B cell (primary cell): ENCODE results near the gene SRRM5. TPM values are rescaled to one million over a fixed set of nuclear protein-coding genes. Genes with fewer than 3 reads are reported as not detected.
A peak's percentile ranks its signal among the peaks of the same experiment; 100 is the strongest.

Experiments
- ATAC-seq: fragments of 200-7000 bp; cut with Tn5 transposase; one replicate; pipeline ENCODE4 v1.10.0; 2021; ENCODE audit warnings: low read depth, mild to moderate bottlenecking, moderate number of reproducible peaks, moderate library complexity
- CTCF ChIA-PET: fragments of 350-600 bp; sonication (Branson Sonifier 250); formaldehyde crosslinking; loops from one replicate; lab custom pipeline; 2021; ENCODE audit warnings: antibody characterized with exemption, inconsistent platforms; lab: Charles Lee
- POLR2A ChIA-PET: fragments of 350-600 bp; sonication (Branson Sonifier 250); formaldehyde crosslinking; loops from one replicate; lab custom pipeline; 2021; ENCODE audit warnings: antibody characterized with exemption; lab: Charles Lee
- DNase-seq: peaks from one replicate; pipeline ENCODE4 v3.0.0; 2013
- H2AFZ ChIP-seq: 2 replicates; pipeline ENCODE4 v1.6.1; 2012; ENCODE audit warnings: mild to moderate bottlenecking, low read depth, low read length; ENCODE audit not compliant: insufficient read depth, poor library complexity, severe bottlenecking
- H3K27ac ChIP-seq, 2 donors: 1 replicate in 1 of 2; 2 replicates in 1 of 2; pipeline ENCODE4 v1.5.1; 2012 to 2013; ENCODE audit warnings: low read length in 2 of 2, mild to moderate bottlenecking in 2 of 2, moderate library complexity in 1 of 2
- H3K27me3 ChIP-seq, 4 experiments: fragments of 200-600 bp in 1 of 4; sonication (generic) in 1 of 4; replicated peaks in 1 of 4; 1 replicate in 2 of 4; 2 replicates in 2 of 4; pipeline versions ENCODE4 v1.6.1 to v1.7.0; 2013 to 2016; ENCODE audit warnings: low read length in 3 of 4, mild to moderate bottlenecking in 2 of 4, mixed read lengths in 1 of 4, moderate library complexity in 1 of 4; ENCODE audit not compliant: insufficient read depth in 4 of 4, control insufficient read depth in 3 of 4; ENCODE audit errors: control extremely low read depth in 1 of 4
- H3K36me3 ChIP-seq, 2 experiments: replicated peaks in 1 of 2; 1 replicate in 1 of 2; 2 replicates in 1 of 2; pipeline versions ENCODE4 v1.6.1 to v1.7.1; 2013; ENCODE audit warnings: low read length in 1 of 2; ENCODE audit not compliant: insufficient read depth in 2 of 2, control insufficient read depth in 1 of 2; ENCODE audit errors: control extremely low read depth in 1 of 2, extremely low read depth in 1 of 2
- H3K4me1 ChIP-seq, 2 donors: fragments of 200-600 bp in 1 of 2; sonication (generic) in 1 of 2; 1 replicate in 1 of 2; 2 replicates in 1 of 2; pipeline versions ENCODE4 v1.5.1 to v1.6.1; 2013 to 2017; ENCODE audit warnings: low read length in 2 of 2; ENCODE audit not compliant: control insufficient read depth in 2 of 2, insufficient read depth in 2 of 2
- H3K4me2 ChIP-seq: replicated peaks from 2 replicates; pipeline ENCODE3; 2012; ENCODE audit warnings: mild to moderate bottlenecking, low read depth, low read length; ENCODE audit not compliant: poor library complexity, severe bottlenecking
- H3K4me3 ChIP-seq, 5 experiments: fragments of 200-600 bp in 1 of 5; sonication (generic) in 1 of 5; 1 replicate in 3 of 5; 2 replicates in 2 of 5; pipeline versions ENCODE4 v1.5.1 to v1.7.0; 2011 to 2016; ENCODE audit warnings: low read length in 4 of 5, mild to moderate bottlenecking in 4 of 5, low read depth in 2 of 5, control low read depth in 1 of 5, moderate library complexity in 1 of 5; ENCODE audit not compliant: insufficient read depth in 1 of 5; ENCODE audit errors: control extremely low read depth in 1 of 5, extremely low read depth in 1 of 5
- H3K79me2 ChIP-seq: fragments of 200-600 bp; sonication (generic); one replicate; pipeline ENCODE4 v1.6.0; 2016; ENCODE audit warnings: low read length; ENCODE audit not compliant: control insufficient read depth, insufficient read depth
- H3K9ac ChIP-seq: fragments of 200-600 bp; sonication (generic); 2 replicates; pipeline ENCODE4 v1.6.1; 2017; ENCODE audit warnings: mild to moderate bottlenecking, low read length, moderate library complexity
- H3K9me3 ChIP-seq, 3 donors: one replicate each; pipeline versions ENCODE4 v1.6.1 to v1.7.1; 2013; ENCODE audit warnings: low read length in 2 of 3; ENCODE audit not compliant: control insufficient read depth in 2 of 3, insufficient read depth in 1 of 3; ENCODE audit errors: control extremely low read depth in 1 of 3
- H4K20me1 ChIP-seq: 2 replicates; pipeline ENCODE4 v1.6.0; 2012; ENCODE audit warnings: mild to moderate bottlenecking, low read length; ENCODE audit not compliant: insufficient read depth, control insufficient read depth, poor library complexity, severe bottlenecking
- H3K27ac Mint-ChIP-seq: one replicate; pipeline ENCODE4 v1.8.0; 2021; ENCODE audit warnings: mixed read lengths
- H3K27me3 Mint-ChIP-seq: one replicate; pipeline ENCODE4 v1.8.0; 2021; ENCODE audit warnings: mixed read lengths
- H3K4me1 Mint-ChIP-seq: one replicate; pipeline ENCODE4 v1.8.0; 2021; ENCODE audit warnings: mixed read lengths
- H3K4me3 Mint-ChIP-seq: one replicate; pipeline ENCODE4 v1.8.0; 2021; ENCODE audit warnings: mixed read lengths
- H3K9me3 Mint-ChIP-seq: one replicate; pipeline ENCODE4 v1.8.0; 2022; ENCODE audit warnings: mixed read lengths; ENCODE audit not compliant: insufficient read depth
- CTCF ChIP-seq: fragments of 200-600 bp; IDR thresholded peaks from one replicate; pipeline ENCODE4 v1.8.0; 2022; ENCODE audit warnings: antibody characterized with exemption, mild to moderate bottlenecking
- EZH2 ChIP-seq: IDR thresholded peaks from 2 replicates; pipeline ENCODE4 v1.6.1; 2012; ENCODE audit warnings: borderline replicate concordance, low read depth, mild to moderate bottlenecking, moderate library complexity, low read length; ENCODE audit not compliant: insufficient read depth, poor library complexity, severe bottlenecking
- WGBS: methylation state at CpG from one replicate; pipeline ENCODE4 v1.1.5; 2013; ENCODE audit warnings: missing lambda C conversion rate; ENCODE audit not compliant: insufficient coverage; 5-methylcytosine and 5-hydroxymethylcytosine counted together
- intact Hi-C: fragments of 100-400 bp; cut with micrococcal nuclease; formaldehyde crosslinking; loops from one replicate; pipeline ENCODE4 v1.10.0; 2022
- polyA plus RNA-seq: library from polyadenylated mRNA; depleted of rRNA; stranded (reverse); fragments of >200 nt; gene quantifications from 2 replicates; pipeline ENCODE4 v1.2.3, GENCODE V29; 2012
- total RNA-seq, 2 donors: library from RNA; stranded (reverse); fragments of 120-200 nt in 1 of 2; gene quantifications; 1 replicate in 1 of 2; 2 replicates in 1 of 2; pipeline versions ENCODE4 v1.2.3 to v1.2.4, GENCODE V29; 2013 to 2022

SRRM5 gene
- total and polyA plus RNA-seq, 2 donors (not counting 1 experiment from before 2014, with no cell fraction given), result 0.64 to 1.4 TPM

DNA sequence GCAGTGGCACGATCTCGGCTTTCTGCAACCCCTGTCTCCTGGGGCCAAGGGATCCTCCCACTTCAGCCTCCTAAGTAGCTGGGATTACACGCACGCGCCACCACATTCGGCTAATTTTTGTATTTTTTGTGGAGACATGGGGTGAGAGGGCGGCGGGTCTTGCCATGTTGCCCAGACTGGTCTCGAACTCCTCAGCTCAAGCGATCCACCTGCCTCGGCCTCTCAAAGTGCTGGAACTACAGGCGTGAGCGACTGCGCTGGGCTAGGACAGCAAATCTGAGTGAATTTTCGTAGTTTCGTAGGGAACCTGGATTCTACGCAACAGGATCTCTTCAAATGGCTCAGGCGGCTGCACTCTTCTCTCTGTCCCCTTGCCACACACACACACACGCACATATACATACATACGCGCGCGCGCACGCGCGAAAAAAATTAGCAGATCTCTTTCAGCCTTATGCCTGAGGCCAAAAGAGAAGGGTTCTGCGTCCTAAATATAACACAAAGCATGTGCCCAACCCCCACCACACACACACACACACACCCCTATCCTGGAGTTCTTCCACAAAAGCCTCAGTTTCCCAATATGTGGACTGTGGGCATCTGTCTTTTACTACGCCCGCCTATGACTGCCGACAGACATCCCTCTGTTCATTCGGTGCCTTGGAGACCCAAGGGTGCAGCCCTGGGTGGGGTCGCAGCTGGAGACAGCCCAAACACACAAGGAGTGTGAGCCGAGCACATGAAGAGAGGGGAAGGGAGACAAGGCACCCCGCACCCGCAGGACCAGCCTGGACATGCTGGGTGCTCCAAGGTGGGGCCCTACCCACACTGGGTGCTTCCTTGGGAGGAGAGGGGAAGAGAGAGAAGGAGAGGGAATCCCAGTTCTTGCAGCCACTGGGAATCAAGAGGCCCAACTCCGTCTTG lies 35.7 kb upstream of the SRRM5 start:
- CTCF ChIA-PET, result interaction anchor here (1.6 to 3.2 kb wide), 2 partner anchors 21 to 129 kb away, joined by 6 to 20 read pairs; no protein-coding TSS in a partner anchor
- peak overlapping the region; percentile 78 for H3K27ac Mint-ChIP-seq
- Histone ChIP-seq H4K20me1 (no peaks in the 10 kb centered on the region), H3K36me3 (peaks cover 0 to 10% of the 10 kb centered on the region in 2 experiments), H3K4me1 (peaks cover 16 to 37% of the 10 kb centered on the region in 2 donors), H2AFZ (peak overlapping the region; percentile 59), H3K79me2 (peaks cover 32% of the 10 kb centered on the region), H3K4me3 (peak overlapping the region; percentile 38 to 98 (median 82)), H3K9me3 (no peaks in the 10 kb centered on the region), H3K27me3 (no peaks in the 10 kb centered on the region), H3K4me2 (peak overlapping the region; percentile 84), H3K27ac (peak overlapping the region; percentile 38 to 63), H3K9ac (peak overlapping the region; percentile 57)
- TF ChIP-seq CTCF (no peak), EZH2 (no peak)
- H3K27me3 Mint-ChIP-seq, result no peaks in the 10 kb centered on the region
- H3K4me3 Mint-ChIP-seq, result peak overlapping the region; percentile 97
- intact Hi-C loops, result loop anchor here (1.0 kb wide), 5 partner anchors 13 to 206 kb away; partner anchors contain the start of genes IRGQ, ZNF428, ZNF575 and ZNF576
- ATAC-seq (peak; percentile 5), DNase-seq (no peak)
- POLR2A ChIA-PET, result interaction anchor here (0.6 to 3.3 kb wide), 4 partner anchors 17 to 178 kb away, joined by 3 to 15 read pairs (median 8); partner anchors contain the start of genes IRGQ, ZNF575 and ZNF576
- H3K4me1 Mint-ChIP-seq, result peaks cover 35% of the 10 kb centered on the region
- no peaks in the 10 kb centered on the region for H3K9me3 Mint-ChIP-seq
- WGBS, result 79% methylated on average over 29 of the region's 37 CpGs
